Activated CD8-positive, alpha-beta memory T cell treated with anti-CD3 and anti-CD28 coated beads, Interleukin-2, amount 50 U/mL, for 48 hours (primary cell): Measurements from ENCODE around the gene GOT1.

ENCODE experiments used
- DNase-seq: peaks from one replicate; pipeline ENCODE4 v3.0.0-alpha.2; 2020

The GOT1 gene

GRCh38 chr10:99394256-99394655 is 36.2 kb downstream of the GOT1 start:
- no peak for DNase-seq

DNA sequence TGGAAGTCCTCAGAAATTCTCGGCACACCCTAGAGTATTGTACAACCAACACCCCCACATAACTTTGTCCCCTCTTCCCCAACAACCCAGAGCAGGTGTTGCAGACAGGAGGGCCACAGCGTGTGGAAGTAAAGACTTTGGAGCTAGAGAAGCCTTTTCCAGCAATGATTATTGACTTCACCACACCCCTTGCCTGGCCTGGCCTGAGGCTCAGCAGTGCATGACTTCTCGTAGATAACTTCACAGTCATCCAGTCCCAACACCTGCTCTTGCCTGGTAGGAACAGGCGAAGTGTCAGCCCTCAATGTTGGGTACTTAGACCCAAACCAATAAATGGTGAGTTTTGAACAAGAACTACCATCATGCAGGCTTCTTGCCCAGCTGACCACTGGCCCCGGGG is 36.7 kb downstream of the GOT1 start:
- no peak for DNase-seq

DNA sequence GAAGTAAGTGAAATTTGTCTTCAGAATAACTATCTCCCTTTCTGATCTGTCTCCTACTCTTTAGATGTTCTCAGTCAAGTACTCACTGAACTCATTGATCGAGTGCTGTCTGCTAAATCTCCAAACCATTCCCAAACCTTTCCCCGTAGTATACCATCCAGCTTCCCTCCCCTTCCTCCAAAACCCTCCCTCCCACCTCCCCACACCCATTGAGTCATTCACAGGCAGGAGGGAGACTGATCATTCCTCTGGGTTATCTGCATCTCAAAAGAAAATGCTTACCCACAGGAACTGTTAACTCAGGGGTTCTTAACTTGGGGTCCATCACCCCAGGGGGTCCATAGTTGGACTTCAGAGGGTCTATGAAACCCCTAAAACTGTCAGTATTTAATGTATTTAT is 37.4 kb downstream of the GOT1 start:
- DNase-seq: no peak

GRCh38 chr10:99391346-99391745 is 39.1 kb downstream of the GOT1 start:
- no peak for DNase-seq

GRCh38 chr10:99389729-99390480 is 40.5 kb downstream of the GOT1 start:
- no peak for DNase-seq

- DNase-seq: no peak
These were observed 42.9 kb downstream of the GOT1 start for GRCh38 chr10:99387541-99387940.

DNA sequence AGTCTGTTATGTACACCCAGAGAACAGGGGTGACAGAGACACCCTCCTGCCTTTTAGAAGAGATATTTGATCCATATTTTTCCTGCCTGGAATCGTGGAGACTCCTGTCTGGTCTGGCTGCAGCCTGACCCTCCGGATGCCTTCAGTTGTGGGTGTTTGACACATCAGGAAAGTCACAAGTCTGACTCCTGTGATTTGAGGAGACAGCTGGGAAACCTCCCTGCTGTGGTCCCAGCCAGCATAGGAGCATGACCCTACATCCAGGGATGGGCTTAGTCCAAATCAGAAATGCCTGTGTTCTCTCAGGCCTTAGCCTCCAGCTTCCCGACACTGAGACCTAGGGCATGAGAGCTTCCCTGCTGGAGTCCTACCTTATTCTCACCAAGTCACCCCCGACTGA is 43.4 kb downstream of the GOT1 start:
- no peak for DNase-seq

- DNase-seq: no peak
These were observed 48.2 kb downstream of the GOT1 start for GRCh38 chr10:99382176-99382575.

DNA sequence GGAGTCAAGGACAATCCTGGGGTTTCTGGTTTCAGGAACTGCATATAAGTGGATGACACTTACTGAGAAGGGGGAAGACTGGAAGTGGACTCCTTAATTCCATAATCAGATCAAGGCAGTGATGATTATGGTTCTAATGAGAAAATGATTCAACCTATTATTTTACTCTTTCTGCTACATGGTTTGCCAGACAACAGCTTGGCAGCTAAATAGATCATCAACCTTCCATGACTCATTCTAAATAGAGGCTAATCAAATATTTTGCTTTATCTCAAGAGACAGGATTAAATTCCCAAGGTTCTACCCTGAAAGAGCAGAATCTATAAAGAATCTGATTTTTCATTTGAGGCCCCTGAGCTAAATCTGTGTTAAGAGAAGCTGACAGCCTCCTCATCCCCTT is 55.0 kb downstream of the GOT1 start:
- DNase-seq: no peak

GRCh38 chr10:99374972-99375371 is 55.5 kb downstream of the GOT1 start:
- no peak for DNase-seq

GRCh38 chr10:99374526-99374925 is 55.9 kb downstream of the GOT1 start:
- no peak for DNase-seq

DNA sequence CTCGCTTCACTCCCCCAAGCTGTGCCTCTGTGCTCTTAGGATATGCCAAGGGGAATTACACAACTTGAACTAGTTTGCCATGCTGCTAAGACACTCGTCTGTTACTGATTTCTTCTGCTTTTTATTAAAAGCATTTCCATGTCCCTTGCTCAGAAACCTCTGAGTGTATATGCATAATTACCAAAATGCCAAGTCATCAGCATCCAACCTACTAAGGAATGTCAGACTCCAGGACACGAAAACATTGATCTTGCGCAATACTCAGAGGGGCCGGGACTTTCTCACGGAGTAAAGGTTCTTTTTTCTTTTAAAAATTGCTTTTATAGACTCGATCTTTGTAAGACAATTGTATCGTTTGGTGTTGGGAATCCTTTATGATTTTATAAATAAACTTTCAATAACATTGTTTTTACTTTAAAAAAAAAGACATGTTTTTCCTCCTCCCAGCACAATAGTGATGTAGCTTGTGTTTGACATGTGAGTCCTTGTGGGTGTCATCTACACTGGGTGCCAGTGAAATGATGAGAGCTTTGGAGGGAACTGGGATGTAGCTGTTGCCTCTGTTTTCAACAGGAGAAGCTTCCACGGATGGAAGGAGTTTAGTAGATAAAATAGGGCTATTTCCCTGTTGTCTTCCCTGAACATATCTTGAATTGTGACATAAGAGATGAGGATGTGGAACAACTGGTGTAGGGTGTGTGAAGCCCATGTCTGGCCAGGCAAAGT is 57.7 kb downstream of the GOT1 start:
- DNase-seq: no peak

- DNase-seq: no peak
These were observed 59.4 kb downstream of the GOT1 start for GRCh38 chr10:99370993-99371392.

DNA sequence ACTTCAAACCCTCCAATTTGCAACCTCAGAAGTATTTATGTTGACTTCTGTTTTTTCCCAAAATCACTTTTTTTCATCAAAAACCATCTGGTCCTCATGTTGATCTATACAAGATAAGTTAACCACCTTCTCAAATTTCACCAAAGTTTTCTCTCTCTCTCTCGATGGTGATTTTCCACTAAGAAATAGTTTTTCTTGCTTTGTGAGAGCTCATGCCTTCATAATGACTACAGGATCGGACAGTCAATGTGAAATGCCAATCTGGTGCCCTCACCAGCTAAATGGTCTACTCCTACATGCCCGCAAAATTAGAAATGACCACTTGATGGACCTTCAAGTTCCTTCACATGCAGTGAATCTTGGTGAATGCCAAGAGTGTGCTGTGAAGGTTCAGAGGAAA is 60.9 kb downstream of the GOT1 start:
- no peak for DNase-seq

DNA sequence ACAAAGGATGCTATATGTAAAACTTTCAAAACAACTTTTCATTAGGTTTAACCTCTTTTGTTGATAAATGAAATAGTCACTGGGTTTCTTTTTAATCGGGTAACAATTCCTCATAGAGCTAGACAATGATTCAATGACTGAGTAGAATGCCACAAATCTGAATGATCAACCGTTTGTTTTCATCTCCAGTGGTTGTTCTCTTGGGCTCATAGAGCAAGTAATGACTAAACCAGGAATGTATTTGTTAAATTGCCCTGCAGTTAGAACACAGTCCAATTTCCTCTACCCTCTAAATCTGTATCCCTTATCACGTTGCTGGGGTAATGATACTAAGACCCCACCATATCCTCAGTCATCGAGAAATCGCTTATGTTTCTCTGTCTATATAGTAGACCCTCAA is 61.3 kb downstream of the GOT1 start:
- DNase-seq: no peak

GRCh38 chr10:99368646-99369045 is 61.8 kb downstream of the GOT1 start:
- no peak for DNase-seq

DNA sequence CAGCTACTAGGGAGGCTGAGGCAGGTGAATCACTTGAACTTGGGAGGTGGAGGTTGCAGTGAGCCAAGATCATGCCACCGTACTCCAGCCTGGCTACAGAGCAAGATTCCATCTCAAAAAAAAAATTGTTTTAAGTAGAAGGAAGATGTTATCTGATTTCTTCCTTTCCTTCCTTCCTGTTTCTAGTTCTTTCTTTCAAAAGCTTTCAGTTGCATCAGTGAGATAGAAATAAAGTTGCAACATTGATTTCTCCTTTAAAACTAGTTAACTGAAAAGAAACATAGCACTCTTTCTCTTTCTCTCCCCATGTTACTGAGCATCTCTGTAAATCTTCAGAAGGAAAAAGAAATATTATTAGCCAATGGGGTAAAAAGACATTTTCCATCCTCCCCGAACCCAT is 63.8 kb downstream of the GOT1 start:
- no peak for DNase-seq

GRCh38 chr10:99365736-99366135 is 64.7 kb downstream of the GOT1 start:
- DNase-seq: no peak

DNA sequence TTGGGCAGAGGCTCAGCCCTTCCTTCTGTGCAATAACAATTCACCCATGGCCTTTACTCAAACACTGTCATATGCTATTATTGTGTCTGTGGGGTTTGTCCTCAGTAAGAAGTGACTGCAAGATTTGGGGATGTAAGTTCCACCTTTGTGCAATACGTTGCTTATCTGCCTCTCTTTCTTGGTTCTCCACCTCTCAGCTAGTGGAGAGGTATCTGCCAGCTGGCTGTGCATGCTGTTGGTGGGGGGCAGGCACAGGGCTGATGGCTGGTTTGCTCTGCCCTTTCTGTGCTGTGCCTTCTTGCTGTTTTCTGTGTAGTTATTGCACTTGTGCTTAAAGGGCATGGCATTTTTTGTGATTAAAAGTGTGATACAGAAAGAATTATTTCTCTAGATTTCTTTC is 65.1 kb downstream of the GOT1 start:
- DNase-seq: no peak

DNA sequence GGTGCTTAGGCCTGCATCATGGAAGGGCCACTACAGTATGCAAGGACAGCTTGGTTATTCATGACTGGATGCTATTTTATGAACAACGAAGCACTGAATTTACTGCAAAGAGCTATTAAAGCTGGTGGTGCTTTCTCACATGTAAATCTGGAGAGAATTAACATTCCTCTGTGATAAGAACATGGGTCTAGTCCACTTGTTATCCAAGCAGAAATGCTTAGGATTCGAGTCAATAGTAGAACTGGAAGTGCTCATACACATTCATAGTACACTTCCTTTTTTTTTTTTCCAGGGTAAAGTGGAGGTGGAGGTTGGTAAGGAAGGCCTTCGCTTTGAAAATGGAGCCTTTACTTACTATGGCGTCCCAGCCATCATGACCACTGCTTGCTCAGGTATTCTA is 66.3 kb downstream of the GOT1 start:
- DNase-seq: no peak

DNA sequence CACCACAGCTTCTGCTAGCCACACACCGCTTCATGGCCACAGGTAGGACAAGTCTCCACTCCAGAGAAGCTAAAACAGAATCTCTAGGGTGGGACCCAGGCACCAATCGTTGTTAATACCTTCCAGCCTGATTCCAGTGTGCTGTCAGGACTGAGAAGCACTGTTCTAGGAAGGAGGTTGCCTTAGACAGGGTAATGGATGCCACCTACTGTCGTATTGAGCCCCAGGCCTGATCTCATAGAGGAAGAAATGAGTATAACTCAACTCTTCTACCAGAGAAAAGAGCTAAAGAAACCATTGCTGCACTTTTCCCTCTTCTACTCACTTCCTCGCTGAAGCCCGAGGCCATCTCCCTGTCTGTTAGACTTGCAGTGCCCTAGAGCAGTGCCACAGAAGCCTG is 69.5 kb downstream of the GOT1 start:
- no peak for DNase-seq

DNA sequence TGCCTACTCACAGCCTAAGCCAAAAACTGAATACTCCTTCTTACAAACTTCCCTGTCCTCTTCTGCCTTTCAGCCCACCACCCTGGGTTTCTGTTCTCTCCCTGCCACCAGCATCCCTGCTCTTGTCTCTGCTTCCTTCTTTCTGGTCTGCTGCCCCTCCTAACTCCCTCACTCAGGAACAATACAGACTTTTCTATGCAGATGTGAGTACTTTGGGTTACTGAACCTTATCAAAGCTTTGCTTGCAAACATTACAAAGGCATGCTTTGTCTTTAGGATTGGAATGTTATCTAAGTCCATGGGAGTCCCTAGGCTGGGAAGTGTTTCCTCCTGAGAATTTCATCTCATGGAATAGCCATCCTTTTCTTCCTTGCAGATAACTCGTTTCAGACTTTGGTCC is 72.3 kb downstream of the GOT1 start:
- DNase-seq: no peak

- no peak for DNase-seq
These were observed 72.7 kb downstream of the GOT1 start for GRCh38 chr10:99357691-99358090.

DNA sequence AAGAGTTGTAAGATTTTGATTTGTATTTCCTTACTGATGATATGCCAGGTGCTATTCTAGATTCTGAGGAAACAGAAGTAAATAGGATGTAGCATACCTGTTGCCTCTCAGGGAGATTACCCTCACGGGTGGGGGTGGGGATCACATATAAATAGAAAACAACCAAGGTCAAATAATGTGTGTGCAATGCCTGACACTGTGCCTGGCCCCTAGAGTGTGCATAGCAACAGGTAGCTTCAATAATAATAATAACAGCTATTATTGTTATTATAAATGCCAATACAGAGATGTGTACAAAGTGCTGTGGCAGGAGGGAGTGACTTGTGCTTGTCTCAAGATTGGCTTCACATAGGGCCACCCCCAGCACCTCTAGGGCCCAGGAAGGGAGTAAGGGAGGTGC is 77.2 kb downstream of the GOT1 start:
- no peak for DNase-seq

DNA sequence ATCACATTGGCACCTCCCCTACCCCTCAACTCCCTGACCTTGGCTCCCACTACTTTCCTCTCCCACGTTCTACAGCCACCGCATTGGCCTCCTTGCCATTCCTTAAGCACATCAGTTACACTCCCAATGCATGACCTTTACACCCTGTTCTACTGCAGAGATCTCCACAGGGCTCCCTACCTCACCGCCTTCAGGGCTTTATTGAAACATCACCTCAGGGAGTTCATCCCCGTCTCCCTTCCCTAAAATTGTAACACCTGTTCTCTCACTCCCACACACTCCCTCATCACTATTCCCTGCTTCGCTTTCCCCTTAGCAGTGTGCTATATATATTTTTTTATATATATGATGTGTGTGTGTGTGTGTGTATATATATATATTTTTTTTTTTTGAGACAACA is 82.8 kb downstream of the GOT1 start:
- no peak for DNase-seq
